ENCODE measurements around the gene RPP38.
A peak's percentile ranks its signal among the peaks of the same experiment; 100 is the strongest.

The RPP38 gene

DNA sequence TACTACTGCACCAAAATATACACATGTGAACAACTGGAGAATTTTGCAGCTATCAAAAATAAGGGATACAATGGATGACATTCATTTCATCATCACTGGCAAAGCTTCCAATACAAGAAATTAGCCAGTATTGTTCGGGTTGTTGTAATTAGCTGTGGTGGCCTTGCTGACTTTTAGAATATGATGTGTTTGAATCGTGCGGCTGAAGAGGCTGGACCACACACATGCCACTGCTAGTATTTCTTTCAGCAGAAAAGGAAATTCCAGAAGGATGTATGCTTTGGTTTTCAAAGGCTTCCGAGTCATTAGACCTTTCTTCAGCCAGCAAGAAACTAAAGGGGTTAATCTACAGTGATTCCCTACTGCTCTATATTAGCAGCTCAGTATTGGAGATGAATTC, 16.6 kb downstream of the RPP38 start:
- no peak for DNase-seq

DNA sequence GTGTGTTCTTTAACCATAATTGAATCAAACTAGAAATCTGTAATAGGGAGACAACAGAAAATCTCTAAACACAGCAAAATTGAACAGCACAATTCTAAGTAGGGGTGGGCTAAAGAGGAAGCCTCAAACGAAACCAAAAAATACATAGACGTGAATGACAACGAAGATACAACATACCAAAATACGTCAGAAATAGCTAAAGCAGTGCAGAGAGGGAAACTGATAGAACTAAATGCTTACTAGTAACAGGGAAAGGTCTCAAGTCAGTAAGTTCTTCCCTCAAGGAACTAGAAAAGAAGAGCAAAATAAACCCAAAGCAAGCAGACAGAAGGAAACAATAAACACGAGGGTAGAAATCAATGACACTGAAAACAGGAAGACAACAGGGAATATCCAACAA, 19.1 kb downstream of the RPP38 start:
- no peak for DNase-seq

DNA sequence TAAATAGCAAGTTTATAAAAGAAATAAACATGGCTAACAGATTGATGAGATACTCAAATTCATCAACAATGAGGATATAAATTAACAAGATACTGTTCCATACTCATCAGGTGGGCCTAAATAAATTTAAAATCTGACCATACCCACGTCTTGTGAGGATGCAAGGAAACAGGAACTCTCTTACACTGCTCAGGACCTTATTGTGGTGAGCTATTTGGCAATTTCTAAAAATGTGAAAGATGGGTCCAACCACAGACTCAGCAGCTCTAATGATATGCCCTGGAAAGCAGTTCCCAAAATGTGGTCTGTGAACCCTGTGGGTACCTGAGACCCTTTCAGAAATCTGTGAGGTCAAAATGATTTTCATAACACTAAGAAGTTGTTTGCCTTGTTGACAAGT, 21.5 kb downstream of the RPP38 start:
- no peak for DNase-seq

DNA sequence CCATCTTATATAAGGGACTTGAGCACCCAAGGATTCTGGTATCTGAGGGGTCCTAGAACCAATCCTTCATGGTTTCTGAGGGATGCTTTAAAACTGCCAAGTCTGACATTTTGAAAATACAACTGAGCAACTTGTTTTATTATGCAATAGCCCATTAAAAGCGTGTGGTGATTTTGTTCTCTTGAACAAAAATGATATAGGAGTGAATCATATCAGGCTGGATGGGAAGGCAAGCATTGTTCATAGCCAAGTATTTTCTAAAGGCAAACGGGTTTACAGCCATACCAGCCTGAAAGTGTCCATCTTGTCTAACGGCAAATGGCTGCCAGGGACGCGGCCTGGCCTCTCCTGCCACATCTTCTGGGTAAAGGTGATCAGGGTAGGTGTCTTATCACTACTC, 23.4 kb downstream of the RPP38 start:
- DNase-seq, result no peak

GRCh38 chr10:15121707-15122106, 24.6 kb downstream of the RPP38 start:
- DNase-seq, result no peak

- no peak for DNase-seq
Observed at GRCh38 chr10:15122477-15123030, 25.4 kb downstream of the RPP38 start.

GRCh38 chr10:15123749-15124184, 26.6 kb downstream of the RPP38 start:
- no peak for DNase-seq

- DNase-seq, result no peak
Observed at GRCh38 chr10:15124190-15124589, 27.0 kb downstream of the RPP38 start.

DNA sequence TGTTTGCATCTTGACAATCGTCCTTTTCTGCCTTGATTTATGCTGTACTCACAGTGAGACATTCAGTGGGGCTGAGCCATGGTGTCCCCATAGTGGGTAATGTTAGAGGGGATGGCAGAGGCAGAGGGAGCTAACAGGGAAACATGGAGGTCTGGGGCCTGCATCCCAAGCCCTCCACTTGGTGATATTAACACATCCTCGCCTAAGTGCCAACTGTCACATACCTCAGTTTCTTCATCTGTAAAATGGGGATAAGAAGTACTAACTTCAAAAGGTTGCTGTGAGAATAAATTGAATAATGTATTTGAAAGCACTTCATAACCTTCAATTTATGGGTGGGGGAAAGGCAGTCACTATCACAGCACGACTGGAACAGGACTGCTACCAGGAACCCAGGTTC, 27.8 kb downstream of the RPP38 start:
- no peak for DNase-seq

DNA sequence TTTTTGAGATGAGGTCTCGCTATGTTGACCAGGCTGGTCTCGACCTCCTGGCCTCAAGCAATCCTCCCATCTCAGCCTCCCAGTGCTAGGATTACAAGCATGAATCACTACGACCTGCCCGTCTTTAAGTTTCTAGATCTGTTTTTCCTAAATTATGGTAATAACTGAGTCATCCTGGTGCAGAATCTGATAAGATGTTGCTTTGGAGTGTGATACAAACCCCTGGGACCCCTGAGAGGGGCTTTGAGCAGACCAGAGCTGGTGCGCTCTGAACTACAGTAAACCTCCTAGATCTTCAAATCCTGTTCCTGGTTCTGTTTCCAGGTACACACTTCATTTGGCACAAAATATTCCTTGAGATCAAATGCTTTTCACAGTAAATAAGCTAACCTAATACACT, 34.2 kb downstream of the RPP38 start:
- DNase-seq, result no peak

DNA sequence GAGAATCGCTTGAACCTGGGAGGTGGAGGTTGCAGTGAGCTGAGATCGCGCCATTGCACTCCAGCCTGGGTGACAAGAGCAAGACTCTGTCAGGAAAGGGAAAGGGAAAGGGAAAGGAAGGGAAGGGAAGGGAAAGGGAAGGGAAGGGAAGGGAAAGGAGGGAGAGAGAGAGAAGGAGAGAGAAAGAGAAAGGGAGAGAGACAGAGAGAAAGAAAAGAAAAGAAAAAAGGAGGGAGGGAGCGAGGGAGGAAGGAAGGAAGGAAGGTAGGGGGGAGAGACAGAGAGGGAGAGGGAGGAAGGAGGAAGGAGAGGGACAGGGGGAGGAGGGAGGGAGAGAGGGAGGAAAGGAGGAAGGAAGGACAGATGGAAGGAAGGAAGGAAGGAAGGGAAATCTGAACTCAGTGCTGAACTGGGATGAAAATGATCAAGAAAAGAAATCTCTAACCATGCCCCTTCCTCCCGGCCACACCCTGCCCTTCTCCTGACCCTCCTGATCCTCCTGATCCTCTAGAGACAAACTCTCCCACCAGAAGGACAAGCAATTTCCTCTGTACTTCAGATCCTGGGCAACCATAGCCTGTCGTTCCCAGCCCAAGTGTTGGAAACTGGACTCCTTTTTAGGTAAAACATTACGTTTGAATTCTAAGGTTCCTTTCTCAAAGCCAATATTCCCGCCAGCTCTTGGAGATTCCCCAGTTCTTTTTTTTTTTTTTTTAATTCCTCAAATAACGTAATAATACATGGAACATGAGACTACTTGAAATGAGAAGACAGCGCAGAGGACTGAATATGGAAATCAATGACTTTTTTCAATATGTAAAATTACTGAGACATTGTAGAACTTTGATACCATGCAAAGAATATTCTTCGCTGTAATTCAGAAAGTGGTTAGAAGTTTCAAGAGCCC, 39.2 kb downstream of the RPP38 start:
- no peak for DNase-seq

- DNase-seq, result no peak
Observed at GRCh38 chr10:15137036-15137359, 39.8 kb downstream of the RPP38 start.

DNA sequence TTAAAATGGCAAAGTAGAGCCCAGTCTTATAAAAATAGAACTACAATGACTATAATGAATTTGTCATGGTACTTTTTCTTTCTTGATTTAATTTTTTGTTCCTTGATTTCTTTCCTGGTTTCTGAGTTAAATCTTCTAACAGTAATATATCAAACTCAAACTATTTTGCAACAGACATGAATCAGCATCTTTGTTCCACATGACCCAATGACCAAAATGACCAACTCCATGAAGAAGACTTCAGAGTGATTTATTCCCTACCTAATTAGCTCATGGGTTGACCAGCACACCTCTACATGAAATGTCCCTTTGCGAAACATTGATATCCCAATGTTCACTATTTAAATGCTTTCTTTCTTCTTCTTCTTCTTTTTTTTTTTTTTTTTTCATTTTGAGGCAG, 40.5 kb downstream of the RPP38 start:
- no peak for DNase-seq

DNA sequence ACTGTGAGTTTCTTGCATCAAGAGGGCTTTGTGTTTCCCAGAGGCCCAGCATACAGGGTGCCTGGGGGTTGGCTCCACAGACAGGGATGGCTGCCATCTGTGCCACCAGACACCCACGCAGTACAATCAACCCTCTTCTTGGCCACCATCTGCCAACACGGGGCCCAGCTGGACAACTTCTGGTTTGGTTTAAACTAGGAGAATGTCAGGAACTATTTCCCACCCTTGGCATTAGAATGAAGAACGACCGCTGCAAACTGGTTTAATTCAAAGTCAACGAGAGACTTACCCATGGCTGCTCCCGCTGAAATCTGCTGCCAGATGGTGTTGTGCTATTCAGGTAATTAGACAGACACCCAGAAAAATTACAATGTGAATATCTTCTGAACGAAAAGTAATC, 43.5 kb downstream of the RPP38 start:
- no peak for DNase-seq

- DNase-seq, result peak; percentile 33 to 45
Observed at GRCh38 chr10:15141136-15142054, 44.2 kb downstream of the RPP38 start.

DNA sequence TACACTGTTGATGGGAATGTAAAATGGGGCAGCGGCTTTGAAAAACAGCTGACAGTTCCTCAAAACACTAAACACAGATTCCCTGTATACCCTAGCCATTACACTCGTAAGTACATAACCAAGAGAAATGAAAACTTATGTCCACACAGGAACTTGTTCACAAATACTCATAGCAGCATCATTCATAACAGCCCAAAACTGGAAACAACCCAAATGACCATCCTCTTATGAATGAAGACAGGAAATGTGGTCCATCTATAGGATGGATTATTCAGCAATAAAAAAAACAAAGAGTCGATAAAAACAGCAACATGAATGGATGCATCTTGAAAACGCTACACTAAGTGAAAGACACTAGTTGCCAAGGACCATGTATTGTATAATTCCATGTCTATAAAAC, 47.6 kb downstream of the RPP38 start:
- no peak for DNase-seq

DNA sequence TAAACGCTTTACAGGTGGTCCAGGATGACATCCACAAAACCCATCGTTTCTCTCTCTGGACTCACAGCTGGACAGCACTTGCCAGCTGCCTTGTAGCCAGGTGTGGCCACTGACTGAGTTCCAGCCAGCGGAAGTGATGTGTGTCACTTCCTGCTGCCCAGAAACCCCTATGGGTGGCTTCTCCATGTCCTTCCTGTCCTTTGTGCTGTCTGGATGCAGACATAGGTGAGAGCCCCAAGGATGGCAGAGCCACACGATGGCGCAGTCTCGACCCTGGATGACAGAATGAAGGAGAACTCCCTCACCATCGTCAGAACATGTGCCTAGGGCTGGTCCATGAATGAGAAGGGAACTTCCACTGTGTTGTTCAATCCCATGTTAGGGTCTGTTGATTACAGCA, 49.2 kb downstream of the RPP38 start:
- DNase-seq, result no peak

DNA sequence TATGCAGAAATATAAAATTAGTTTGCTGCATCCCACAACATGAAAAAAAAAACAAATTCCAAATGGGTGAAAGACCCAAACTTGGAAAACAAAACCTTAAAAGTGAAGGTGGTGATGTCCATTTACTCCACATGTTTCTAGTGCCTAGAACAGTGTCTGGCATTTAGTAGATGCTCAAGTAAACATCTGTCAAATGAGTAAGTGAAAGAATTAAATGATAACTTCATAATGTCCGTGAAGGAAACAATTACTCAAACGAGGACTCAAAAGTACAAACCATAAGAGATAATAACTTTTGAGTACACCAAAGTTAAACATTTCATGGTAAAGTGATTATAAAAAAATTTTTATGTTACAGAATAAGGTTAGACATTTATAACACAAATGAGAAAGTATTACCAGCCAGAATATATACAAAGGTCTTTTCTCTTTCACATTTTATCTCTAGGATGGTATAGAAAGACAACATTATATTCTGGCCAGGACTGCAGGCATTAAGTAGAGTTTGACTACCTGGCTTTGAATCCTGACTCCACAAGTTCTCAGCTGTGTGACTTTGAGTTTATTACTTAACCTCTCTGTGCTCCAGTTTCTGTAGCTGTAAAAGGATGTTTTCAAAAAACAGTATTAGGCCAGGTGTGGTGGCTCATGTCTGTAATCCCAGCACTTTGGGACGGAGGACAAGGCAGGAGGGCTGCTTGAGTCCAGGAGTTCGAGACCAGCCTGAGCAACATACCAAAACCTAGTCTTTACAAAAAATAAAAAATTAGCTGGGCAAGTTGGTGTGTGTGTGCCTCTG, 50.6 kb downstream of the RPP38 start:
- no peak for DNase-seq

DNA sequence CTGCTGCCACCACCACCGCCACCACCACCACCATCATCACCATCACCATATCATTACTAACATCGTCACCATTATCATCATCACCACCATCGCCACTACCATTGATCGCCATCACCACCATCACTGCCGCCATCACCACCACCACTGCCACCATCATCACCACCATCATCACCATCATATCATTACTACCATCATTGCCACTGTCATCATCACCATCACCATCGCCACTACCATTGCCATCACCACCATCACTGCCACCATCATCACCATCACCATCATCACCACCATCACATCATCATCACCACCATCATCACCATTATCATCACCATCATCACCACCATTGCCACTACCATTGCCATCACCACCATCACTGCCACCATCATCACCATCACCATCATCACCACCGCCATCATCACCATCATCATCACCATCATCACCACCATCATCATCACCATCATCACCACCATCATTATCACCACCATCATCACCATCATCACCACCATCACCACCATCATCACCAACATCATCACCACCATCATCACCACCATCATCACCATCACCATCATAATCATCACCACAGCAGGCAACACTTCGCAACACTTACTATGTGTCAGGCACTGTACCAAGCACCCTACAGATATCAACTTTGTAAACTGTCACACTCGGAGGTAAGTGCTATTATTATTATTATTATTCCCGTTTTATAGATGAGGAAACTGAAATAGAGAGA, 52.1 kb downstream of the RPP38 start:
- no peak for DNase-seq

DNA sequence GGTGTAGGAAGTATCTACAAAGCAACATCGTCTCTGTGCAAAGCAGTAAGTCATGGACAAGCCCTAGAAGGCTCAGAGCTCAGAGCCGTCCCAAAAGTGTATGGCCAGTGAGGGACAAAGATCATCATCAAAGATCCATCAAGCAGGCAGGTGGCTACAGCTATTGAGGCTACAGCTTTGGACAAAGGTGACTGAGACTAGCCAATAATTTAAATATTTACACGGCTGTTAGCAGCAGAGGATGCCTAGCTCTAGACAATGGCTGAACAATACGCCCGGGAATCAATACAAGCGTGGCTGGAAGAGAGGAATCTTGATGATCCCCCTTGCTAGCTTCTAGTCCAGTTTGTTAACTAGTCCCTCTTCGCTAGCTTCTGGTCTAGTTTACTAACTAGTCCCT, 53.4 kb downstream of the RPP38 start:
- no peak for DNase-seq

DNA sequence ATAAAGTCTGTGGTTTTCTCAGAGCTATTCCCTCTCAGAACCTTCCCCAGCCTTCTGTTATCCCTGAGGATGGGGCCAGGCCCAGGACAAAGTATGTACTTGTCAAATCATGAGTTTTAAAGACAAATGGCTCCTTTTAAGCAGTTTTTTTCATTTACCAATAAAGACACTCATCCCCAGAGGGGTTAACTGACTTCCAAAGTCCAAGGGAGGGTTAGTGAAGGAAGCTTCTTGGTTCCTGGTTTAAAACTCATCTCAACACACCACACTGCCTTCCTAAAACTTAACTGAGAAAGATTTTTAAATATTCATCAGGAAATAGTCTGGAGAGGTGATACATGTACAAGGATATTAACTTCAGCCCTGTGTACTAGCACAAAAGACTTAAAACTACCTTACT, 55.4 kb downstream of the RPP38 start:
- DNase-seq, result no peak
